CD4-positive, alpha-beta T cell treated with Interleukin-21 for 1 hour (primary cell): ENCODE measurements around the gene SLC34A1.

Experiments
- DNase-seq: peaks from one replicate; pipeline ENCODE4 v3.0.0-alpha.2; 2020

The SLC34A1 gene

DNA sequence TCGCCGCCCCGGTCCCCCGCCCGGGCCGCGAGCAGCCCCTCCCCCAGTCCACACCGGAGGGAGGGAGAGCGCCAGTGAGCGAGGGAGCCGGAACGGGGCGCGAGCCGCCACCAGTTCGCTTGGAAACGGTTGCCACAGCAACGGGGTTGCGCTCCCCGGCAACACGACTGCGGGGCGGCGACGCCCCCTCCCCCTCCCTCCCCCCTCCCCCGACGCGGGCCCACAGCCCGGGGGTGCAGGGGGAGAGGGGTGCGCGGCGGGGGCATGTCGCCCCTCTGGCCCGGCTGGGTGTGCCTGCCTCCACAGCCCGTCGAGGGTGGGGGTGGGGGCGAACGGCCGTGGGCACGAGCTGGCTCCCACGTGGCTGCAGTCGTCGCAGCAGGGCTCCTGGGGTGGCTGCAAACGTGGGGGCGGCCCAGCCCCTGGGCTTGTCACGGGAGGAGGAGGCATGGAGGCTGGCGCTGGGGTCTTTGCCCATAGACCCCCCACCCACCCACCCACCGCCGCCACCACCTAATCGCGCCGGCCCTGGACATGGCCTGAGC, 62.9 kb downstream of the SLC34A1 start:
- DNase-seq, result peak; percentile 87

DNA sequence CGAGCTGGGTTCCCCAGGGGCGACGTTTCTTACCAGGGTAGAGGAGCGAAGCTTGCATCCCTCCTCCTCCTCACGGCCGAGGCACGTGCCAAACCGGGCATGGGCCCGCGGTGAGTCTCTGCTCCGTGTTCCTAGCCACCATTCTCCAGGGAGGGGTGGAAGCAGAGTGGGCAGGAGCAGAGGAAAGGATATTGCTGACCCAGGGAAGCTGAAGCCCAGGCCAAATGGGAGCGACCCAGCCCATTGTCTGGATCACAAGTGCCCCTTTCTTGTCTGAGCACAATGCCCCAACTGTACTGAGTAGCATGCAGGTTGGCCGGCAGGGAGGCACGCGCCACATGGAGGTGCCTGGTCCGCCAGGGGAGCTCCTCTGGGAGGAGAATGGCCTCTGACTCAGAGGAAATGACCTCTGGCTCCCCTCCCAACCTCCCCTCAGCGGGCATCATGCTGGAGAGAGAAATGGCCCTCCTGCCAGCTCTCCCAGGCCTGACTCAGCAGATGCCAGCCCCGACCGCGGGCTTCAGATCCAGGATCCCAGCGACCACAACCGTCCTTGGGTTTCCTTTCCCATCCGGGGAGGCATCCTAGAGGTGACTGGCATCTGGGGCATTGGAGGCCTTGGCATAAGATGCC, 63.5 kb downstream of the SLC34A1 start:
- DNase-seq, result no peak
